Lung (tissue), 12 donors: ENCODE measurements around the gene ZSCAN29. TPM values are rescaled to one million over a fixed set of nuclear protein-coding genes. Genes with fewer than 3 reads are reported as not detected.
A peak's percentile ranks its signal among the peaks of the same experiment; 100 is the strongest.

ENCODE experiments used
- ATAC-seq: fragments of 200-7000 bp; cut with Tn5 transposase; one replicate; pipeline ENCODE4 v1.9.1; 2020; ENCODE audit warnings: moderate number of reproducible peaks; ENCODE audit not compliant: insufficient read depth, low FRiP score
- DNase-seq, 3 donors: peaks; one replicate each; pipeline ENCODE4 v3.0.0-alpha.2; 2013 to 2017
- H3K27ac ChIP-seq, 2 donors: one replicate each; pipeline ENCODE4 v1.5.1; 2013; ENCODE audit warnings: mild to moderate bottlenecking in 2 of 2, moderate library complexity in 2 of 2, control low read depth in 1 of 2, inconsistent platforms in 1 of 2, low read depth in 1 of 2, low read length in 1 of 2
- H3K27me3 ChIP-seq, 3 donors: one replicate each; pipeline ENCODE4 v1.5.1; 2013; ENCODE audit warnings: low read length in 2 of 3; ENCODE audit not compliant: control insufficient read depth in 3 of 3, insufficient read depth in 3 of 3
- H3K36me3 ChIP-seq, 4 donors: one replicate each; pipeline ENCODE4 v1.5.1; 2013; ENCODE audit warnings: low read length in 4 of 4, mild to moderate bottlenecking in 1 of 4, moderate library complexity in 1 of 4; ENCODE audit not compliant: control insufficient read depth in 4 of 4, insufficient read depth in 4 of 4
- H3K4me1 ChIP-seq, 5 donors: one replicate each; pipeline ENCODE4 v1.5.1; 2013; ENCODE audit warnings: low read length in 5 of 5, mild to moderate bottlenecking in 2 of 5, moderate library complexity in 1 of 5; ENCODE audit not compliant: control insufficient read depth in 5 of 5, insufficient read depth in 5 of 5
- H3K4me3 ChIP-seq: one replicate; pipeline ENCODE4 v1.5.1; 2013; ENCODE audit warnings: mild to moderate bottlenecking, control low read depth, moderate library complexity
- H3K9ac ChIP-seq, 2 donors: one replicate each; pipeline ENCODE4 v1.5.1; 2013; ENCODE audit warnings: low read length in 2 of 2, control low read depth in 1 of 2; ENCODE audit not compliant: insufficient read depth in 1 of 2
- H3K9me3 ChIP-seq, 4 donors: one replicate each; pipeline ENCODE4 v1.5.1; 2013; ENCODE audit warnings: low read length in 3 of 4, mild to moderate bottlenecking in 1 of 4, moderate library complexity in 1 of 4; ENCODE audit not compliant: control insufficient read depth in 4 of 4, insufficient read depth in 3 of 4
- CTCF ChIP-seq: IDR thresholded peaks from 2 replicates; pipeline ENCODE4 v1.5.1; 2012; ENCODE audit warnings: mild to moderate bottlenecking; ENCODE audit errors: control extremely low read depth, extremely low read depth
- WGBS, 2 donors: extraction: QIAGEN DNeasy Blood & Tissue Kit; methylation state at CpG; one replicate each; pipeline ENCODE4 v1.1.7; 2013; 5-methylcytosine and 5-hydroxymethylcytosine counted together
- polyA plus RNA-seq, 2 donors: library from polyadenylated mRNA; stranded (reverse); fragments of 200-250 nt; gene quantifications; one replicate each; pipeline ENCODE4 v1.2.1, GENCODE V29; 2013
- total RNA-seq, 2 donors: library from RNA; depleted of rRNA in 1 of 2; stranded (reverse); fragments of >200 nt in 1 of 2; gene quantifications; one replicate each; pipeline ENCODE4 v1.2.1, GENCODE V29; 2014 to 2021
- donor health status: control.
- donor health status: control.
- donor health status: Bipolar disorder and iron deficiency.
- donor health status: healthy.
- donor health status: DM: yes; HTN: yes; CAD: no.

The ZSCAN29 gene
- total and polyA plus RNA-seq, 4 donors = 6.4 to 37.7 (median 13.8) TPM

- no peak for TF ChIP-seq CTCF
- H3K27ac ChIP-seq = no peak overlapping the region
- ATAC-seq = no peak
- no peaks in the 10 kb centered on the region for H3K4me1 ChIP-seq
- peaks cover 0 to 2% (median 0%) of the 10 kb centered on the region in 4 donors for H3K9me3 ChIP-seq
- no peak overlapping the region for H3K4me3 ChIP-seq
- no peak for DNase-seq
- no peaks in the 10 kb centered on the region for H3K27me3 ChIP-seq
- H3K9ac ChIP-seq = no peak overlapping the region
- peaks cover 38 to 74% (median 46%) of the 10 kb centered on the region in 4 donors for H3K36me3 ChIP-seq
- WGBS, 2 donors = 94 to 97% methylated on average over 1 of the region's 1 CpG
Observed at GRCh38 chr15:43412096-43412495, 41.3 kb upstream of the ZSCAN29 start.

GRCh38 chr15:43410572-43411214 lies 39.9 kb upstream of the ZSCAN29 start:
- Histone ChIP-seq H3K27me3 (no peaks in the 10 kb centered on the region), H3K9ac (no peak overlapping the region), H3K4me1 (no peaks in the 10 kb centered on the region), H3K36me3 (peaks cover 42 to 75% (median 48%) of the 10 kb centered on the region in 4 donors), H3K27ac (no peak overlapping the region), H3K9me3 (peaks cover 0 to 2% (median 0%) of the 10 kb centered on the region in 4 donors), H3K4me3 (no peak overlapping the region)
- 91 to 92% methylated on average over 5 of the region's 5 CpGs for WGBS, 2 donors
- no peak for DNase-seq
- ATAC-seq = no peak
- TF ChIP-seq CTCF = no peak

GRCh38 chr15:43408789-43409188 lies 37.9 kb upstream of the ZSCAN29 start:
- no peaks in the 10 kb centered on the region for H3K4me1 ChIP-seq
- DNase-seq (peak in 1 of 3 donors; percentile 4), ATAC-seq (no peak)
- peaks cover 43 to 76% (median 54%) of the 10 kb centered on the region in 4 donors for H3K36me3 ChIP-seq
- no peak for TF ChIP-seq CTCF
- H3K4me3 ChIP-seq = no peak overlapping the region
- WGBS, 2 donors = 86 to 91% methylated on average over 4 of the region's 4 CpGs
- H3K27me3 ChIP-seq = no peaks in the 10 kb centered on the region
- H3K9me3 ChIP-seq = peaks cover 0 to 2% (median 0%) of the 10 kb centered on the region in 4 donors
- H3K9ac ChIP-seq = no peak overlapping the region
- H3K27ac ChIP-seq = no peak overlapping the region

- H3K4me1 ChIP-seq = no peaks in the 10 kb centered on the region
- H3K9ac ChIP-seq = no peak overlapping the region
- TF ChIP-seq CTCF = no peak
- no peaks in the 10 kb centered on the region for H3K9me3 ChIP-seq
- H3K4me3 ChIP-seq = no peak overlapping the region
- 90 to 93% methylated on average over 2 of the region's 2 CpGs for WGBS, 2 donors
- no peak overlapping the region for H3K27ac ChIP-seq
- H3K36me3 ChIP-seq = peaks cover 38 to 65% (median 57%) of the 10 kb centered on the region in 4 donors
- ATAC-seq = no peak
- no peak for DNase-seq
- H3K27me3 ChIP-seq = no peaks in the 10 kb centered on the region
Observed at GRCh38 chr15:43406808-43407207, 36.0 kb upstream of the ZSCAN29 start.
